Smooth muscle cell (in vitro differentiated cells): ENCODE measurements around the gene GAB1. TPM values are rescaled to one million over a fixed set of nuclear protein-coding genes. Genes with fewer than 3 reads are reported as not detected.

ENCODE experiments used
- DNase-seq: peaks from one replicate; lab custom pipeline; 2025; ENCODE audit not compliant: unreplicated experiment; lab: John Stamatoyannopoulos, UW
- H2AFZ ChIP-seq: fragments of 200-600 bp; sonication (generic); 2 replicates; pipeline ENCODE4 v1.6.0; 2016; ENCODE audit warnings: antibody characterized with exemption, low read depth, mild to moderate bottlenecking
- H3F3A ChIP-seq: fragments of 200-600 bp; sonication (generic); 2 replicates; pipeline ENCODE4 v1.6.0; 2017; ENCODE audit warnings: antibody characterized with exemption, low read depth
- H3K27ac ChIP-seq: fragments of 200-600 bp; sonication (generic); 2 replicates; pipeline ENCODE4 v1.5.1; 2016; ENCODE audit warnings: low read depth, mild to moderate bottlenecking
- H3K27me3 ChIP-seq: fragments of 200-600 bp; sonication (generic); 2 replicates; pipeline ENCODE4 v1.6.1; 2016; ENCODE audit warnings: low read depth, mild to moderate bottlenecking
- H3K36me3 ChIP-seq: fragments of 200-600 bp; sonication (generic); 2 replicates; pipeline ENCODE4 v1.5.1; 2016; ENCODE audit warnings: low read depth
- H3K4me1 ChIP-seq: fragments of 200-600 bp; sonication (generic); 2 replicates; pipeline ENCODE4 v1.5.1; 2016; ENCODE audit warnings: low read depth
- H3K4me2 ChIP-seq: fragments of 200-600 bp; sonication (generic); 2 replicates; pipeline ENCODE4 v1.6.0; 2016; ENCODE audit warnings: mild to moderate bottlenecking
- H3K4me3 ChIP-seq: fragments of 200-600 bp; sonication (generic); 2 replicates; pipeline ENCODE4 v1.5.1; 2016; ENCODE audit warnings: mild to moderate bottlenecking
- H3K79me2 ChIP-seq: fragments of 200-600 bp; sonication (generic); 2 replicates; pipeline ENCODE4 v1.6.0; 2016; ENCODE audit warnings: low read depth, mild to moderate bottlenecking
- H3K9ac ChIP-seq: fragments of 200-600 bp; sonication (generic); 2 replicates; pipeline ENCODE4 v1.6.0; 2016; ENCODE audit warnings: low read depth
- H3K9me3 ChIP-seq: fragments of 200-600 bp; sonication (generic); replicated peaks from 2 replicates; pipeline ENCODE4 v1.5.1; 2016; ENCODE audit warnings: low read depth
- H4K20me1 ChIP-seq: fragments of 200-600 bp; sonication (generic); 2 replicates; pipeline ENCODE4 v1.6.0; 2016; ENCODE audit warnings: low read depth
- WGBS: methylation state at CpG from one replicate; pipeline ENCODE4 v1.1.7; 2016; ENCODE audit warnings: low lambda C conversion rate; 5-methylcytosine and 5-hydroxymethylcytosine counted together
- polyA plus RNA-seq: library from polyadenylated mRNA; unstranded; fragments of >200 nt; fragmentation: Nextera tagmentation; extraction: Ambion mirVana; gene quantifications from 2 replicates; pipeline ENCODE4 v1.2.1, GENCODE V29; 2016
- total RNA-seq: library from RNA; depleted of rRNA; stranded (reverse); fragments of >200 nt; gene quantifications from 2 replicates; pipeline ENCODE4 v1.2.3, GENCODE V29; 2014
- TF ChIP-seq, protein P1 (sequence below): fragments of 200-600 bp; sonication (generic); IDR thresholded peaks from 2 replicates; pipeline ENCODE4 v1.5.1; 2017; ENCODE audit warnings: borderline replicate concordance, mild to moderate bottlenecking, antibody characterized with exemption; ENCODE audit not compliant: insufficient read depth, poor library complexity, severe bottlenecking

GAB1 gene
- total and polyA plus RNA-seq, 2 experiments from 2014 or later = 0.50 to 22.5 TPM

DNA sequence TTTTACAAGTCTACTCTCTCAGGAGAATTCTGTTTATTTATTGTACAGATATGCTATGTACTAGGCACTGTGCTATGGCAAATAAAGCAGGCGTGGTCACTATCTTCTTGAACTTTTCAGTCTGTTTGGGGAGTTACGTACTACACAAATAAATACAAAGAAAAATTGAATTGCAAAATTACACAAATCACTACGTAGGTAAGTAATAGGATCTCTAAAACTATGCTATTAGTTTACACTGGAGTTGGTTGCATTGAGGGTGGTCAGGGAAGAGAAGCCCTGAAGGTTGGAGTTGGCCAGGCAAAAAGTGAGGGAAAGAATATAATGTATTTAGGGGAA lies 75.7 kb downstream of the GAB1 start:
- TF ChIP-seq, protein P1, sequence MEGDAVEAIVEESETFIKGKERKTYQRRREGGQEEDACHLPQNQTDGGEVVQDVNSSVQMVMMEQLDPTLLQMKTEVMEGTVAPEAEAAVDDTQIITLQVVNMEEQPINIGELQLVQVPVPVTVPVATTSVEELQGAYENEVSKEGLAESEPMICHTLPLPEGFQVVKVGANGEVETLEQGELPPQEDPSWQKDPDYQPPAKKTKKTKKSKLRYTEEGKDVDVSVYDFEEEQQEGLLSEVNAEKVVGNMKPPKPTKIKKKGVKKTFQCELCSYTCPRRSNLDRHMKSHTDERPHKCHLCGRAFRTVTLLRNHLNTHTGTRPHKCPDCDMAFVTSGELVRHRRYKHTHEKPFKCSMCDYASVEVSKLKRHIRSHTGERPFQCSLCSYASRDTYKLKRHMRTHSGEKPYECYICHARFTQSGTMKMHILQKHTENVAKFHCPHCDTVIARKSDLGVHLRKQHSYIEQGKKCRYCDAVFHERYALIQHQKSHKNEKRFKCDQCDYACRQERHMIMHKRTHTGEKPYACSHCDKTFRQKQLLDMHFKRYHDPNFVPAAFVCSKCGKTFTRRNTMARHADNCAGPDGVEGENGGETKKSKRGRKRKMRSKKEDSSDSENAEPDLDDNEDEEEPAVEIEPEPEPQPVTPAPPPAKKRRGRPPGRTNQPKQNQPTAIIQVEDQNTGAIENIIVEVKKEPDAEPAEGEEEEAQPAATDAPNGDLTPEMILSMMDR = no peak
- no peak overlapping the region for H3K4me3 ChIP-seq
- H3K4me1 ChIP-seq = peaks cover 18% of the 10 kb centered on the region
- no peaks in the 10 kb centered on the region for H3K9me3 ChIP-seq
- no peaks in the 10 kb centered on the region for H3F3A ChIP-seq
- no peaks in the 10 kb centered on the region for H3K36me3 ChIP-seq
- peaks cover 26% of the 10 kb centered on the region for H3K79me2 ChIP-seq
- H4K20me1 ChIP-seq = peaks cover 3% of the 10 kb centered on the region
- no peaks in the 10 kb centered on the region for H3K27me3 ChIP-seq
- H2AFZ ChIP-seq = no peak overlapping the region
- no peak overlapping the region for H3K9ac ChIP-seq
- H3K27ac ChIP-seq = no peak overlapping the region
- H3K4me2 ChIP-seq = no peak overlapping the region
- 55% methylated on average over 3 of the region's 3 CpGs for WGBS
- DNase-seq = no peak

DNA sequence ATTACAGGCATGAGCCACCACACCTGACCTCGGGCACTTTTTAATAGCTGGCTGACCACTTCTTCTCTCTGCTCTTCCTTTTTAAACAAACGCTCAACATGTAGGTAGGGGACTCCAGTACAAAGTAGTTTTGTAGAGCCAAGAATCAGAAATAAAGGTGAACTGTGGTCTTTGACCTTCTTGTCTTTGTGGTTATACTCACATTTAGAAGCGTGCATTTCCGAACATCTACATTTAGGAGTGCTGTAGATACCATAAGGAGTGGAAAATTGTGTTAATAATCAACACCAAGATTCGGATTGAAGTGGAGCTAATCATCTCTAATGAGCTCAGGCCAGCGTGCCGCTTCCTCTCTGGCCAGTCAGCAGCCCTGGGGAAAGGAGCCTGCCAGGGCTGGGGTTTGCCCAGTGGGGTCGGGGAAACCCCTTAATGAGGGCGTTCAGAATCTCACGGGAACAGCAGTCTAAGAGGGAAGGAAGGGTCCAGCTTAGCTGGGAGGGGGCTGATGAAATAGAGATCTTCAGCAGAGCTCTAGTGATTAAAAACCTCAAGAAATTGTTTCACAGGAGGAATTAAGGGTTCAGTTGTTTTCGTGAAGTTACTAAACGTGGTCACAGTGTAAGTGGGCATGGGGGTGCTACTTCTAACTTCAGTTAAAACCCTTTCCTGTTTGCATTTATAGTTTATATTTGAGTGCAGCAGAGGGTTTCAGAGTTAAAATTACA lies 81.2 kb downstream of the GAB1 start:
- TF ChIP-seq, protein P1 = no peak

DNA sequence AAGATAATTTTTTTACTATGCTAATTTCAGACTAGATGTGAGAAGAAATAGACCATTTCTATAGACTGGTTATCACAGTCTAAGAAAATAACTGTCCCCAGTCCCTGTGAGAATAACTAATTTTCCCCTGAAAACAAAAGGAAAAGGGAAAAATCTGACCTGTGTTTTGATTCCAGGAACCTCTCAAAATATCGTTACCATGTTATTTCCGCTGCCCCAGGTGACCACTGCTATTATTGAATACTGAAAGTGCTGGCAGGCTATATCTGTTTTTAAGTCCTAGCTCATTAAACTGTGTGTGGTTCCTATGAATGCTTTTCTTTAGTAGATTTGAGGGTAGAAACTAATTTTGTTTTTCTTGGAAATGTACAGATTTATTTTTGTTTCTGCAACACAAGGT lies 83.6 kb downstream of the GAB1 start:
- Histone ChIP-seq H3K79me2 (no peaks in the 10 kb centered on the region), H4K20me1 (no peaks in the 10 kb centered on the region), H3K4me2 (no peak overlapping the region), H3K27ac (no peak overlapping the region), H3K9me3 (no peaks in the 10 kb centered on the region), H3F3A (no peaks in the 10 kb centered on the region), H3K36me3 (no peaks in the 10 kb centered on the region), H3K4me1 (no peaks in the 10 kb centered on the region), H3K9ac (no peak overlapping the region), H3K27me3 (no peaks in the 10 kb centered on the region), H3K4me3 (no peak overlapping the region), H2AFZ (no peak overlapping the region)
- WGBS = 99% methylated on average over 2 of the region's 2 CpGs
- no peak for DNase-seq
- TF ChIP-seq, protein P1 = no peak

More for the DNA sequence above, 81.2 kb downstream of the GAB1 start:
- H3K9ac ChIP-seq = no peak overlapping the region
- H3K4me3 ChIP-seq = no peak overlapping the region
- no peak for DNase-seq
- H3K4me2 ChIP-seq = no peak overlapping the region
- H3K27ac ChIP-seq = no peak overlapping the region
- H3K27me3 ChIP-seq = no peaks in the 10 kb centered on the region
- H3K4me1 ChIP-seq = no peaks in the 10 kb centered on the region
- no peaks in the 10 kb centered on the region for H3K36me3 ChIP-seq
- H3F3A ChIP-seq = no peaks in the 10 kb centered on the region
- no peaks in the 10 kb centered on the region for H3K9me3 ChIP-seq
- no peak overlapping the region for H2AFZ ChIP-seq
- no peaks in the 10 kb centered on the region for H4K20me1 ChIP-seq
- H3K79me2 ChIP-seq = no peaks in the 10 kb centered on the region
- WGBS = 96% methylated on average over 12 of the region's 12 CpGs

DNA sequence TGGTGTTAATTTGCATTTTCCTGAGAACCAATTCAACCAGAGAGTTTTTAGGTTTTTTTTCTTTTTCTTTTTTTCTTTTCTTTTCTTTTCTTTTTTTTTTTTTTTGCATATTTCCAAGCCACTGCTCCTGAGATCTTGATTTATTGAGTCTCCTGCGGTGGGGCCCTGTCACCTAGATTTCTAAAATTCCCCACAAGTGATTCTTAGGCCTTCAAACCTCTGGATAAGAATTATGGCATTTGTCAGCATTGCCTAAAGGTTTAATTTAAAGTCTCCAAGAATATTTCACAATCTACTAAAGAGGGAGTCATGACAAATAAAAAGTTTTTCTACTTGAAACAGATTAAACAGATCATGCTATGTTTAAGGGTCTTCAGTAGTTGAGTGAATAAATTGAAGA lies 84.9 kb downstream of the GAB1 start:
- Histone ChIP-seq H3K9ac (no peak overlapping the region), H3K27ac (no peak overlapping the region)
- no peak for DNase-seq

More for the DNA sequence above, 84.9 kb downstream of the GAB1 start:
- no peak overlapping the region for H3K4me3 ChIP-seq
- H3K4me2 ChIP-seq = no peak overlapping the region
- no peaks in the 10 kb centered on the region for H3K4me1 ChIP-seq
- TF ChIP-seq, protein P1 = no peak
- no peaks in the 10 kb centered on the region for H3K79me2 ChIP-seq
- 74% methylated on average over 1 of the region's 1 CpG for WGBS
- no peaks in the 10 kb centered on the region for H3K9me3 ChIP-seq
- H4K20me1 ChIP-seq = no peaks in the 10 kb centered on the region
- no peaks in the 10 kb centered on the region for H3K36me3 ChIP-seq
- H3K27me3 ChIP-seq = no peaks in the 10 kb centered on the region
- no peak overlapping the region for H2AFZ ChIP-seq
- H3F3A ChIP-seq = no peaks in the 10 kb centered on the region
